Neural crest cell (in vitro differentiated cells): ENCODE results near the gene LPP. TPM values are rescaled to one million over a fixed set of nuclear protein-coding genes. Genes with fewer than 3 reads are reported as not detected.

Experiments used
- DNase-seq: peaks from one replicate; pipeline ENCODE4 v3.0.0; 2021; ENCODE audit warnings: low read depth, mixed read lengths, low spot score
- H3K27ac Mint-ChIP-seq: one replicate; pipeline ENCODE4 v1.8.0; 2021; ENCODE audit warnings: mild to moderate bottlenecking, mixed read lengths; ENCODE audit not compliant: unreplicated experiment
- H3K27me3 Mint-ChIP-seq: 2 replicates; pipeline ENCODE4 v1.8.0; 2021; ENCODE audit warnings: low read depth, mild to moderate bottlenecking, mixed read lengths
- H3K36me3 Mint-ChIP-seq: 2 replicates; pipeline ENCODE4 v1.8.0; 2021; ENCODE audit warnings: low read depth, mild to moderate bottlenecking, mixed read lengths
- H3K4me1 Mint-ChIP-seq: 2 replicates; pipeline ENCODE4 v1.8.0; 2021; ENCODE audit warnings: mixed read lengths
- H3K4me3 Mint-ChIP-seq: one replicate; pipeline ENCODE4 v1.8.0; 2021; ENCODE audit warnings: mild to moderate bottlenecking, mixed read lengths
- H3K9me3 Mint-ChIP-seq: 2 replicates; pipeline ENCODE4 v1.8.0; 2021; ENCODE audit warnings: mixed read lengths
- total RNA-seq: library from RNA; stranded (reverse); gene quantifications from 2 replicates; pipeline ENCODE4 v1.2.1, GENCODE V29; 2021
- TF ChIP-seq, protein P1 (sequence below): fragments of 200-600 bp; sonication (generic); conservative IDR thresholded peaks from 2 replicates; pipeline ENCODE4 v1.5.0; 2021; ENCODE audit warnings: antibody characterized with exemption, mild to moderate bottlenecking

Gene LPP
- total RNA-seq, 1 donor from 2014 or later: 38.7 TPM

DNA sequence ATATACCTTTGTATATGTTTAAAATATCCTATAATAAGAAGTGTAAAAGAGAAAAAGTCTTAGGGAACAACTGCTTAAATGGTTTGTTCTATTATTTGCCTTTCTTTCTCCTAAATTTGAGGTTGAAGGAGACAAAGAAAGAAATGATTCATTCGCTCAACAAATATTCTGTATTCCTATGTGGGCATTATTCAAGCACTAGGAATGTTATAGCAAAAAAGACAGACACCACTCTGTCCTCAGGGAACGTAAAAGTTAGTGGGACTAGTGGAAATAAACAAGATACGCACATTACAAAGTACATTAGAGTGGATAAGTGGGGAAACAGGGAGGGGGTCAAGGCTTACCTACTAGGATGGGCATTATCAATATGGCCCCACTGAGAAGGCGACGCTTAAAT is 332.2 kb downstream of the LPP start:
- no peak for DNase-seq
- Mint-ChIP-seq H3K27me3 (no peaks in the 10 kb centered on the region), H3K9me3 (no peaks in the 10 kb centered on the region), H3K4me3 (no peak overlapping the region), H3K4me1 (peaks cover 13% of the 10 kb centered on the region), H3K27ac (no peak overlapping the region), H3K36me3 (peaks cover 20% of the 10 kb centered on the region)
- TF ChIP-seq, protein P1, sequence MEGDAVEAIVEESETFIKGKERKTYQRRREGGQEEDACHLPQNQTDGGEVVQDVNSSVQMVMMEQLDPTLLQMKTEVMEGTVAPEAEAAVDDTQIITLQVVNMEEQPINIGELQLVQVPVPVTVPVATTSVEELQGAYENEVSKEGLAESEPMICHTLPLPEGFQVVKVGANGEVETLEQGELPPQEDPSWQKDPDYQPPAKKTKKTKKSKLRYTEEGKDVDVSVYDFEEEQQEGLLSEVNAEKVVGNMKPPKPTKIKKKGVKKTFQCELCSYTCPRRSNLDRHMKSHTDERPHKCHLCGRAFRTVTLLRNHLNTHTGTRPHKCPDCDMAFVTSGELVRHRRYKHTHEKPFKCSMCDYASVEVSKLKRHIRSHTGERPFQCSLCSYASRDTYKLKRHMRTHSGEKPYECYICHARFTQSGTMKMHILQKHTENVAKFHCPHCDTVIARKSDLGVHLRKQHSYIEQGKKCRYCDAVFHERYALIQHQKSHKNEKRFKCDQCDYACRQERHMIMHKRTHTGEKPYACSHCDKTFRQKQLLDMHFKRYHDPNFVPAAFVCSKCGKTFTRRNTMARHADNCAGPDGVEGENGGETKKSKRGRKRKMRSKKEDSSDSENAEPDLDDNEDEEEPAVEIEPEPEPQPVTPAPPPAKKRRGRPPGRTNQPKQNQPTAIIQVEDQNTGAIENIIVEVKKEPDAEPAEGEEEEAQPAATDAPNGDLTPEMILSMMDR: no peak

DNA sequence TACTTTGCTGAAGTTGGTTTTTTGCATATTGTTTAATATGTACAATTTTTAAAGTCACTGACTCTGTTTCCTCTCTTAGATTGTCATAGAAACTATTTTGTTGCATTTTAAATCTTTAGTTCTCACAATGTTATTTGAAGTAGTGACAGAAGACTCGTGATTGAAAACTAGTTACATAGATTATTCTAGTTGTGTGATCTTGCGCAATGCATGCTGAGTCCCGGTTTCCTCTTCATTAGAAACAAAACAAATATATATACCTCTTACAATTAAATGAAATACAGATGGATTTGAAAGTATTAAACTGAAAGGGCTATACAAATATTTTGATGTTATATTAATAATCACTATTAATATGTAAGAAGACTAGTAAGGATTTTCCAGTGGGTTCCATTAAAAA is 333.0 kb downstream of the LPP start:
- TF ChIP-seq, protein P1: no peak
- peaks cover 22% of the 10 kb centered on the region for H3K36me3 Mint-ChIP-seq
- no peak for DNase-seq
- no peaks in the 10 kb centered on the region for H3K27me3 Mint-ChIP-seq
- peaks cover 7% of the 10 kb centered on the region for H3K4me1 Mint-ChIP-seq
- H3K9me3 Mint-ChIP-seq: no peaks in the 10 kb centered on the region
- no peak overlapping the region for H3K4me3 Mint-ChIP-seq
- H3K27ac Mint-ChIP-seq: no peak overlapping the region

DNA sequence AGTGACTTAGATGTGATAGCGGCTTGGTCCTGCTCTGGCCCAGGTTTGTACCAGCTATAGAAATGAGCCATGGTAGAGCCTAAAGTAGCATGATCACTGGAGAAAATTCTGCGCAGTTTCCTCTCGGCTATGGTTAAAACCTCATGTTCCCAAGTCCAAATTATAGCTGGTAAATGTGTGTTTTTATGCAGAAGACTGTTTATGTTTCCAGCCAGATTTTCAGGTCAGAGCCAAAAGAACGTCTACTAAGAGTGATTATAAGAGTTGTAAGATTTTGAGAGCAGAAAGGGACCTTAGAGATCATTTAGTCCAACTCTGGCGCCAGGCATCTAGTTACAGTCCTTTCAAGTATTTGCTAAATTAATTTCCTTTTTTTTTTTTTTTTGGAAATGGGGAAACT is 333.7 kb downstream of the LPP start:
- Mint-ChIP-seq H3K4me1 (peaks cover 5% of the 10 kb centered on the region), H3K36me3 (peaks cover 22% of the 10 kb centered on the region), H3K27ac (no peak overlapping the region), H3K27me3 (no peaks in the 10 kb centered on the region), H3K4me3 (no peak overlapping the region), H3K9me3 (no peaks in the 10 kb centered on the region)
- no peak for DNase-seq
- TF ChIP-seq, protein P1: no peak

DNA sequence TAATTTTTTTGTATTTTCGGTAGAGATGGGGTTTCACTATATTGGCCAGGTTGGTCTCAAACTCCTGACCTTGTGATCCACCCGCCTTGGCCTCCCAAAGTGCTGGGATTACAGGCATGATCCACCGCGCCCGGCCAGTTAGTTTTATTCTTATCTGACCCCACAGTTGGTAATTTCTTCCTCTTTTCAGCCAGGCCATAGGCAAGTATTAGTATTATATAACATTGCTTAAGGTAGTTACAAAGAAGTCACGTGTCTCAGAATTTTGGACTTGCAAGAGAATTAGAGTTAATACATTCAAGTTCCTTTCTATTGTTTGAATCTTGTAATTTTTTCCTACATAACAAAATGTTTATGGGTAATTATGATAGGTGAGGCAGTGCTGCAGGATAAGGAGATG is 334.8 kb downstream of the LPP start:
- no peaks in the 10 kb centered on the region for H3K9me3 Mint-ChIP-seq
- H3K27ac Mint-ChIP-seq: no peak overlapping the region
- no peak overlapping the region for H3K4me3 Mint-ChIP-seq
- no peaks in the 10 kb centered on the region for H3K27me3 Mint-ChIP-seq
- TF ChIP-seq, protein P1: no peak
- H3K36me3 Mint-ChIP-seq: peaks cover 22% of the 10 kb centered on the region
- peaks cover 5% of the 10 kb centered on the region for H3K4me1 Mint-ChIP-seq
- DNase-seq: no peak

DNA sequence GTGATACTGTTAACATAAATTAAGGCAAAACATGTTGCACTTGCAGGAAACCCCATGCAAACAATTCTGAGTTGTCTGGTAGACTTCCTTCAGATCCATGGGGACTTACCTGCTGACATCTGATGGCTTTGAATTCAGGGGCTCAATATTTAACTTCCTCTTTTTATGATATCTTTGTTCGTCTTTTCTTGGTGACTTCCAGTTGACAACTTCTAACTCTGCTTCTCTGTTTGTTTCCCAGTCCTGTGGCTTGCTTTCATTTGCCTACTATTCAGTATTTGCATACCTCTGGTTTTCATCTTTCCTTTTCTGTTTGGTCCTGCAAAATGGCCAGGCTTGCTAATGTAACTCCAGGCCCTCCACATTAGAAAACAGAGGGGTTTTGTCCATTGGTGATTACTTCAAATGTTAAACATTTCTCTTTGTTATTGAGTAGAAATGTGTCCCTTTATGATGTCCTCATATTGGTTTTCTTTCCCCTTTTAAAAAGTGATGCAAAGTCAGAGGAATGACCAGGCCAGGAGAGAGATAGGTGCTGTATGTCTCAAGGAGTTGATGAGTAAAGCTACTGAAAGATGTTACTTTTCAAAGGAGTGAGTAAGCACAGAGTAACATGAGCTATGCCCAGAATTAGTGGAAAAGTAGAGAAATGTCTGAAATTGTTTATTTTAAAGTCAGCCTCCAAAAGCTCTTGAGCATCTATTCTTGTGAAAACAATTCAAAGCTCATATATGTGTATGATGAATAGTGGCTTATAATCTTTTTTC is 335.9 kb downstream of the LPP start:
- TF ChIP-seq, protein P1: no peak
- peaks cover 15% of the 10 kb centered on the region for H3K4me1 Mint-ChIP-seq
- DNase-seq: no peak
- H3K27ac Mint-ChIP-seq: no peak overlapping the region
- no peaks in the 10 kb centered on the region for H3K27me3 Mint-ChIP-seq
- no peak overlapping the region for H3K4me3 Mint-ChIP-seq
- no peaks in the 10 kb centered on the region for H3K9me3 Mint-ChIP-seq
- H3K36me3 Mint-ChIP-seq: peaks cover 19% of the 10 kb centered on the region
